CD4-positive, alpha-beta memory T cell (primary cell): ENCODE measurements around the gene KIZ. TPM values are rescaled to one million over a fixed set of nuclear protein-coding genes. Genes with fewer than 3 reads are reported as not detected.

Experiments
- CTCF ChIA-PET: fragments of 350-600 bp; sonication (Branson Sonifier 250); formaldehyde crosslinking; loops from one replicate; lab custom pipeline; 2021; ENCODE audit warnings: inconsistent platforms; ENCODE audit not compliant: partially characterized antibody; lab: Charles Lee
- POLR2A ChIA-PET: fragments of 350-600 bp; sonication (Branson Sonifier 250); formaldehyde crosslinking; loops from one replicate; lab custom pipeline; 2021; ENCODE audit not compliant: partially characterized antibody; lab: Charles Lee
- DNase-seq, 5 donors: peaks; one replicate each; pipeline versions ENCODE4 v3.0.0 to v3.0.0-alpha.2; 2020 to 2022; ENCODE audit warnings: mixed read lengths in 1 of 5
- H3K27ac ChIP-seq: one replicate; pipeline ENCODE4 v1.7.0; 2013; ENCODE audit warnings: low read depth, low read length
- H3K27me3 ChIP-seq: 2 replicates; pipeline ENCODE4 v1.7.0; 2013; ENCODE audit warnings: mild to moderate bottlenecking, low read length, moderate library complexity; ENCODE audit not compliant: insufficient read depth
- H3K36me3 ChIP-seq: 2 replicates; pipeline ENCODE4 v1.7.0; 2013; ENCODE audit warnings: mild to moderate bottlenecking, low read length, moderate library complexity; ENCODE audit not compliant: insufficient read depth
- H3K4me1 ChIP-seq: 2 replicates; pipeline ENCODE4 v1.7.0; 2013; ENCODE audit warnings: mild to moderate bottlenecking, low read length, moderate library complexity; ENCODE audit not compliant: insufficient read depth
- H3K4me3 ChIP-seq, 2 donors: one replicate each; pipeline ENCODE4 v1.7.0; 2013; ENCODE audit warnings: low read length in 2 of 2, mild to moderate bottlenecking in 1 of 2
- H3K9me3 ChIP-seq, 2 donors: one replicate each; pipeline ENCODE4 v1.7.0; 2013; ENCODE audit warnings: low read length in 2 of 2, control low read depth in 1 of 2; ENCODE audit not compliant: control insufficient read depth in 1 of 2
- H3K27ac Mint-ChIP-seq, 7 donors: one replicate each; pipeline ENCODE4 v1.8.0; 2020 to 2021; ENCODE audit warnings: mixed read lengths in 7 of 7, mild to moderate bottlenecking in 6 of 7, inconsistent platforms in 3 of 7, moderate library complexity in 3 of 7
- H3K27me3 Mint-ChIP-seq, 2 donors: one replicate each; pipeline ENCODE4 v1.8.0; 2020 to 2021; ENCODE audit warnings: mixed read lengths in 2 of 2
- H3K36me3 Mint-ChIP-seq, 2 donors: one replicate each; pipeline ENCODE4 v1.8.0; 2020 to 2021; ENCODE audit warnings: mixed read lengths in 2 of 2, inconsistent platforms in 1 of 2, mild to moderate bottlenecking in 1 of 2
- H3K4me1 Mint-ChIP-seq, 4 donors: one replicate each; pipeline ENCODE4 v1.8.0; 2020 to 2021; ENCODE audit warnings: mixed read lengths in 4 of 4, mild to moderate bottlenecking in 1 of 4
- H3K4me3 Mint-ChIP-seq, 8 donors: one replicate each; pipeline ENCODE4 v1.8.0; 2020 to 2021; ENCODE audit warnings: mixed read lengths in 8 of 8, mild to moderate bottlenecking in 7 of 8, moderate library complexity in 6 of 8, inconsistent platforms in 3 of 8
- H3K9me3 Mint-ChIP-seq, 8 donors: one replicate each; pipeline ENCODE4 v1.8.0; 2020 to 2021; ENCODE audit warnings: mixed read lengths in 8 of 8, mild to moderate bottlenecking in 5 of 8, inconsistent platforms in 3 of 8, moderate library complexity in 1 of 8
- intact Hi-C: fragments of 100-400 bp; cut with micrococcal nuclease; formaldehyde crosslinking; loops from one replicate; pipeline ENCODE4 v1.15.1; 2023
- polyA plus RNA-seq, 2 donors: library from polyadenylated mRNA; unstranded; fragments of 300-500 nt; fragmentation: Illumina TruSeq; gene quantifications; one replicate each; pipeline ENCODE4 v1.2.3, GENCODE V29; 2021
- total RNA-seq, 2 experiments: library from RNA; stranded (reverse); gene quantifications; one replicate each; pipeline ENCODE4 v1.2.3, GENCODE V29; 2021

Gene KIZ
- total and polyA plus RNA-seq, 4 experiments from 2014 or later = 15.9 to 46.3 (median 25.4) TPM

GRCh38 chr20:21105429-21106170 lies 20.3 kb upstream of the KIZ start:
- peaks cover 16 to 45% (median 29%) of the 10 kb centered on the region in 4 donors for H3K4me1 Mint-ChIP-seq
- H3K36me3 Mint-ChIP-seq = peaks cover 0 to 4% of the 10 kb centered on the region in 2 donors
- H3K9me3 ChIP-seq = no peaks in the 10 kb centered on the region
- ChIA-PET POLR2A (no interaction called here), CTCF (no interaction called here)
- peaks cover 44% of the 10 kb centered on the region for H3K27me3 ChIP-seq
- H3K9me3 Mint-ChIP-seq = peaks cover 0 to 6% (median 0%) of the 10 kb centered on the region in 8 donors
- DNase-seq = no peak
- no peaks in the 10 kb centered on the region for H3K36me3 ChIP-seq
- peaks cover 41 to 52% of the 10 kb centered on the region in 2 donors for H3K27me3 Mint-ChIP-seq
- H3K4me3 Mint-ChIP-seq = peak overlapping the region in 2 of 8 donors; percentile 16 to 52
- H3K27ac Mint-ChIP-seq = no peak overlapping the region
- H3K4me3 ChIP-seq = no peak overlapping the region
- no peak overlapping the region for H3K27ac ChIP-seq
- H3K4me1 ChIP-seq = peaks cover 42% of the 10 kb centered on the region
- intact Hi-C loops = loop anchor here (10.0 kb wide), 1 partner anchor 289 kb away; the partner anchor contains the start of gene NKX2-4

- ChIA-PET CTCF (no interaction called here), POLR2A (no interaction called here)
- Histone ChIP-seq H3K36me3 (no peaks in the 10 kb centered on the region), H3K4me1 (peaks cover 34% of the 10 kb centered on the region), H3K9me3 (no peaks in the 10 kb centered on the region), H3K27me3 (peaks cover 36% of the 10 kb centered on the region), H3K27ac (no peak within 1 kb of the TSS), H3K4me3 (no peak within 1 kb of the TSS)
- Mint-ChIP-seq H3K4me1 (peaks cover 14 to 40% (median 25%) of the 10 kb centered on the region in 4 donors), H3K4me3 (peak within 1 kb of the TSS in 3 of 8 donors; percentile 16 to 52 (median 24)), H3K9me3 (peaks cover 0 to 5% (median 0%) of the 10 kb centered on the region in 8 donors), H3K36me3 (no peaks in the 10 kb centered on the region), H3K27ac (no peak within 1 kb of the TSS), H3K27me3 (peaks cover 38 to 49% of the 10 kb centered on the region in 2 donors)
- DNase-seq = no peak
- intact Hi-C loops = loop anchor here (10.0 kb wide), 1 partner anchor 288 kb away; the partner anchor contains the start of gene NKX2-4
Observed at GRCh38 chr20:21106171-21107017, 19.5 kb upstream of the KIZ start, which contains the start of gene LINC00237. Gene LINC00237, minus strand, starts transcription at chr20:21106358.

- Histone ChIP-seq H3K4me3 (no peak overlapping the region), H3K9me3 (no peaks in the 10 kb centered on the region), H3K36me3 (no peaks in the 10 kb centered on the region), H3K4me1 (peaks cover 9% of the 10 kb centered on the region), H3K27me3 (peaks cover 19% of the 10 kb centered on the region), H3K27ac (no peak overlapping the region)
- Mint-ChIP-seq H3K9me3 (peaks cover 0 to 3% (median 0%) of the 10 kb centered on the region in 8 donors), H3K27ac (no peak overlapping the region), H3K4me3 (no peak overlapping the region), H3K27me3 (peaks cover 37 to 38% of the 10 kb centered on the region in 2 donors), H3K4me1 (peaks cover 2 to 18% (median 5%) of the 10 kb centered on the region in 4 donors), H3K36me3 (no peaks in the 10 kb centered on the region)
- ChIA-PET POLR2A (no interaction called here), CTCF (no interaction called here)
- no peak for DNase-seq
- intact Hi-C loops = loop anchor here (10.0 kb wide), 1 partner anchor 286 kb away; the partner anchor contains the start of gene NKX2-4
Observed at GRCh38 chr20:21109144-21109543, 16.7 kb upstream of the KIZ start.

- Histone ChIP-seq H3K9me3 (no peaks in the 10 kb centered on the region), H3K27ac (no peak overlapping the region), H3K4me1 (peaks cover 1% of the 10 kb centered on the region), H3K36me3 (no peaks in the 10 kb centered on the region), H3K4me3 (no peak overlapping the region), H3K27me3 (peaks cover 9% of the 10 kb centered on the region)
- Mint-ChIP-seq H3K27me3 (peaks cover 33 to 35% of the 10 kb centered on the region in 2 donors), H3K4me1 (peaks cover 0 to 8% (median 2%) of the 10 kb centered on the region in 4 donors), H3K27ac (no peak overlapping the region), H3K9me3 (peaks cover 0 to 3% (median 0%) of the 10 kb centered on the region in 8 donors), H3K4me3 (no peak overlapping the region), H3K36me3 (no peaks in the 10 kb centered on the region)
- no peak for DNase-seq
- CTCF ChIA-PET = no interaction called here
- POLR2A ChIA-PET = no interaction called here
- intact Hi-C loops = no loop called here
Observed at GRCh38 chr20:21110811-21111210, 15.1 kb upstream of the KIZ start.

GRCh38 chr20:21111416-21111815 lies 14.5 kb upstream of the KIZ start:
- Histone ChIP-seq H3K4me3 (no peak overlapping the region), H3K36me3 (no peaks in the 10 kb centered on the region), H3K27me3 (peaks cover 4% of the 10 kb centered on the region), H3K9me3 (no peaks in the 10 kb centered on the region), H3K4me1 (no peaks in the 10 kb centered on the region), H3K27ac (no peak overlapping the region)
- POLR2A ChIA-PET = no interaction called here
- H3K36me3 Mint-ChIP-seq = no peaks in the 10 kb centered on the region
- H3K27me3 Mint-ChIP-seq = peaks cover 31 to 32% of the 10 kb centered on the region in 2 donors
- H3K27ac Mint-ChIP-seq = no peak overlapping the region
- CTCF ChIA-PET = no interaction called here
- no peak overlapping the region for H3K4me3 Mint-ChIP-seq
- DNase-seq = no peak
- intact Hi-C loops = no loop called here
- H3K9me3 Mint-ChIP-seq = peaks cover 0 to 2% (median 0%) of the 10 kb centered on the region in 8 donors
- H3K4me1 Mint-ChIP-seq = peaks cover 0 to 2% (median 0%) of the 10 kb centered on the region in 4 donors

GRCh38 chr20:21113697-21114096 lies 12.2 kb upstream of the KIZ start:
- ChIA-PET CTCF (no interaction called here), POLR2A (no interaction called here)
- no peaks in the 10 kb centered on the region for H3K4me1 Mint-ChIP-seq
- H3K4me3 ChIP-seq = no peak overlapping the region
- H3K4me1 ChIP-seq = no peaks in the 10 kb centered on the region
- H3K9me3 ChIP-seq = no peaks in the 10 kb centered on the region
- H3K27me3 ChIP-seq = no peaks in the 10 kb centered on the region
- no peak overlapping the region for H3K27ac ChIP-seq
- intact Hi-C loops = no loop called here
- DNase-seq = no peak
- no peaks in the 10 kb centered on the region for H3K36me3 Mint-ChIP-seq
- H3K27ac Mint-ChIP-seq = no peak overlapping the region
- peaks cover 0 to 2% (median 0%) of the 10 kb centered on the region in 8 donors for H3K9me3 Mint-ChIP-seq
- peaks cover 17 to 21% of the 10 kb centered on the region in 2 donors for H3K27me3 Mint-ChIP-seq
- no peak overlapping the region for H3K4me3 Mint-ChIP-seq
- no peaks in the 10 kb centered on the region for H3K36me3 ChIP-seq

- H3K4me3 ChIP-seq = no peak overlapping the region
- POLR2A ChIA-PET = no interaction called here
- Mint-ChIP-seq H3K36me3 (no peaks in the 10 kb centered on the region), H3K27ac (no peak overlapping the region), H3K27me3 (peaks cover 21% of the 10 kb centered on the region in 2 donors), H3K4me3 (no peak overlapping the region), H3K4me1 (no peaks in the 10 kb centered on the region), H3K9me3 (peaks cover 0 to 2% (median 0%) of the 10 kb centered on the region in 8 donors)
- no peaks in the 10 kb centered on the region for H3K27me3 ChIP-seq
- DNase-seq = no peak
- intact Hi-C loops = no loop called here
- CTCF ChIA-PET = no interaction called here
- H3K27ac ChIP-seq = no peak overlapping the region
- H3K9me3 ChIP-seq = no peaks in the 10 kb centered on the region
- H3K4me1 ChIP-seq = no peaks in the 10 kb centered on the region
- no peaks in the 10 kb centered on the region for H3K36me3 ChIP-seq
Observed at GRCh38 chr20:21114584-21114983, 11.3 kb upstream of the KIZ start.
